Muscle of leg (tissue), 11 donors: Measurements from ENCODE around the gene ZCCHC10. TPM values are rescaled to one million over a fixed set of nuclear protein-coding genes. Genes with fewer than 3 reads are reported as not detected.
"Not testable (repeated sequence)": the region's sequence is repeated elsewhere in the genome, so short reads cannot be mapped to it uniquely, and the experiment has no call there.

Experiments
- DNase-seq: peaks from one replicate; pipeline ENCODE4 v3.0.0; 2013
- H3K27ac ChIP-seq: one replicate; pipeline ENCODE4 v1.5.1; 2013; ENCODE audit warnings: mild to moderate bottlenecking, low read length, control low read depth
- H3K27me3 ChIP-seq: one replicate; pipeline ENCODE4 v1.6.1; 2013; ENCODE audit warnings: low read length; ENCODE audit not compliant: control insufficient read depth, insufficient read depth
- H3K36me3 ChIP-seq: one replicate; pipeline ENCODE4 v1.6.1; 2013; ENCODE audit warnings: low read length; ENCODE audit not compliant: control insufficient read depth, insufficient read depth
- H3K4me1 ChIP-seq: one replicate; pipeline ENCODE4 v1.6.1; 2013; ENCODE audit warnings: low read length; ENCODE audit not compliant: control insufficient read depth, insufficient read depth
- H3K4me3 ChIP-seq: one replicate; pipeline ENCODE4 v1.5.1; 2013; ENCODE audit warnings: low read length, control low read depth
- H3K9me3 ChIP-seq: replicated peaks from 2 replicates; pipeline ENCODE4 v1.6.1; 2013; ENCODE audit warnings: low read depth, low read length; ENCODE audit not compliant: control insufficient read depth
- WGBS: methylation state at CpG from one replicate; pipeline ENCODE4 v1.1.5; 2013; ENCODE audit warnings: missing lambda C conversion rate; ENCODE audit not compliant: insufficient coverage; 5-methylcytosine and 5-hydroxymethylcytosine counted together
- polyA plus RNA-seq, 8 donors: library from polyadenylated mRNA; unstranded; fragments of 120-200 nt; gene quantifications; one replicate each; pipeline versions ENCODE4 v1.2.1 to v1.2.3, GENCODE V29; 2013; ENCODE audit warnings: inconsistent platforms in 1 of 8, low replicate concordance in 1 of 8; ENCODE audit not compliant: insufficient read length in 8 of 8, insufficient read depth in 1 of 8
- total RNA-seq: library from RNA; stranded (reverse); fragments of 120-200 nt; gene quantifications from one replicate; pipeline ENCODE4 v1.2.4, GENCODE V29; 2013

The ZCCHC10 gene
- total and polyA plus RNA-seq, 9 donors: 11.6 to 28.0 (median 22.6) TPM

GRCh38 chr5:133047404-133047803 lies 21.1 kb upstream of the ZCCHC10 start:
- peaks cover 11% of the 10 kb centered on the region for H3K4me1 ChIP-seq
- no peaks in the 10 kb centered on the region for H3K36me3 ChIP-seq
- H3K27me3 ChIP-seq: no peaks in the 10 kb centered on the region
- no peak overlapping the region for H3K4me3 ChIP-seq
- no peaks in the 10 kb centered on the region for H3K9me3 ChIP-seq
- 85% methylated on average over 13 of the region's 19 CpGs for WGBS
- DNase-seq: no peak
- H3K27ac ChIP-seq: no peak overlapping the region

GRCh38 chr5:133046560-133046959 lies 20.2 kb upstream of the ZCCHC10 start:
- 79% methylated on average over 5 of the region's 8 CpGs for WGBS
- not testable (repeated sequence) for H3K4me3 ChIP-seq

GRCh38 chr5:133041910-133042309 lies 15.6 kb upstream of the ZCCHC10 start:
- WGBS: no CpG with 5 or more reads among the region's 1 CpG
- Histone ChIP-seq H3K27ac (no peak overlapping the region), H3K9me3 (no peaks in the 10 kb centered on the region), H3K36me3 (no peaks in the 10 kb centered on the region), H3K4me1 (no peaks in the 10 kb centered on the region), H3K4me3 (no peak overlapping the region), H3K27me3 (no peaks in the 10 kb centered on the region)
- DNase-seq: no peak

More at GRCh38 chr5:133046560-133046959, 20.2 kb upstream of the ZCCHC10 start:
- H3K27me3 ChIP-seq, DNase-seq, H3K9me3 ChIP-seq, H3K36me3 ChIP-seq, H3K27ac ChIP-seq: not testable (repeated sequence)
- H3K4me1 ChIP-seq: peaks cover 11% of the 10 kb centered on the region

- Histone ChIP-seq H3K4me1 (no peaks in the 10 kb centered on the region), H3K9me3 (no peaks in the 10 kb centered on the region), H3K4me3 (no peak overlapping the region), H3K27ac (no peak overlapping the region), H3K27me3 (no peaks in the 10 kb centered on the region), H3K36me3 (no peaks in the 10 kb centered on the region)
- no peak for DNase-seq
- 77% methylated on average over 2 of the region's 3 CpGs for WGBS
Measured at GRCh38 chr5:133041157-133041784, 14.9 kb upstream of the ZCCHC10 start.

GRCh38 chr5:133036677-133037076 lies 10.3 kb upstream of the ZCCHC10 start:
- not testable (repeated sequence) for H3K27me3 ChIP-seq, H3K36me3 ChIP-seq, DNase-seq, H3K4me3 ChIP-seq, H3K27ac ChIP-seq, H3K9me3 ChIP-seq, H3K4me1 ChIP-seq
- 80% methylated on average over 1 of the region's 6 CpGs for WGBS

- no peaks in the 10 kb centered on the region for H3K36me3 ChIP-seq
- H3K4me1 ChIP-seq: no peaks in the 10 kb centered on the region
- H3K27me3 ChIP-seq: no peaks in the 10 kb centered on the region
- no peak for DNase-seq
- WGBS: no CpG with 5 or more reads among the region's 2 CpGs
- no peak overlapping the region for H3K4me3 ChIP-seq
- H3K9me3 ChIP-seq: no peaks in the 10 kb centered on the region
- H3K27ac ChIP-seq: no peak overlapping the region
Measured at GRCh38 chr5:133035224-133035623, 8.9 kb upstream of the ZCCHC10 start.

- Histone ChIP-seq H3K27ac (no peak overlapping the region), H3K4me3 (no peak overlapping the region), H3K36me3 (no peaks in the 10 kb centered on the region), H3K9me3 (no peaks in the 10 kb centered on the region), H3K4me1 (no peaks in the 10 kb centered on the region), H3K27me3 (no peaks in the 10 kb centered on the region)
- WGBS: 92% methylated on average over 8 of the region's 11 CpGs
- DNase-seq: no peak
Measured at GRCh38 chr5:133034064-133034463, 7.7 kb upstream of the ZCCHC10 start.

GRCh38 chr5:133032852-133033742 lies 6.7 kb upstream of the ZCCHC10 start:
- 100% methylated on average over 1 of the region's 6 CpGs for WGBS
- H3K27me3 ChIP-seq: no peaks in the 10 kb centered on the region
- no peaks in the 10 kb centered on the region for H3K9me3 ChIP-seq
- H3K4me3 ChIP-seq: no peak overlapping the region
- no peaks in the 10 kb centered on the region for H3K36me3 ChIP-seq
- H3K27ac ChIP-seq: no peak overlapping the region
- H3K4me1 ChIP-seq: no peaks in the 10 kb centered on the region
- no peak for DNase-seq

- DNase-seq: no peak
- Histone ChIP-seq H3K36me3 (no peaks in the 10 kb centered on the region), H3K4me3 (no peak overlapping the region), H3K4me1 (peaks cover 1% of the 10 kb centered on the region), H3K27ac (no peak overlapping the region), H3K27me3 (no peaks in the 10 kb centered on the region), H3K9me3 (no peaks in the 10 kb centered on the region)
- WGBS: no CpG with 5 or more reads among the region's 2 CpGs
Measured at GRCh38 chr5:133030343-133031005, 4.1 kb upstream of the ZCCHC10 start.

GRCh38 chr5:133029416-133029815 lies 3.1 kb upstream of the ZCCHC10 start:
- DNase-seq: no peak
- H3K4me3 ChIP-seq: no peak overlapping the region
- WGBS: no CpG with 5 or more reads among the region's 1 CpG
- H3K9me3 ChIP-seq: no peaks in the 10 kb centered on the region
- H3K36me3 ChIP-seq: no peaks in the 10 kb centered on the region
- H3K27ac ChIP-seq: no peak overlapping the region
- no peaks in the 10 kb centered on the region for H3K27me3 ChIP-seq
- peaks cover 7% of the 10 kb centered on the region for H3K4me1 ChIP-seq
